HG02973 (cell line): ENCODE measurements around the gene IL1R2.

ENCODE experiments used
- ATAC-seq: cut with Tn5 transposase; IDR thresholded peaks from one replicate; pipeline ENCODE4 v1.9.1; 2021; ENCODE audit warnings: moderate library complexity; ENCODE audit not compliant: unreplicated experiment

Gene IL1R2

DNA sequence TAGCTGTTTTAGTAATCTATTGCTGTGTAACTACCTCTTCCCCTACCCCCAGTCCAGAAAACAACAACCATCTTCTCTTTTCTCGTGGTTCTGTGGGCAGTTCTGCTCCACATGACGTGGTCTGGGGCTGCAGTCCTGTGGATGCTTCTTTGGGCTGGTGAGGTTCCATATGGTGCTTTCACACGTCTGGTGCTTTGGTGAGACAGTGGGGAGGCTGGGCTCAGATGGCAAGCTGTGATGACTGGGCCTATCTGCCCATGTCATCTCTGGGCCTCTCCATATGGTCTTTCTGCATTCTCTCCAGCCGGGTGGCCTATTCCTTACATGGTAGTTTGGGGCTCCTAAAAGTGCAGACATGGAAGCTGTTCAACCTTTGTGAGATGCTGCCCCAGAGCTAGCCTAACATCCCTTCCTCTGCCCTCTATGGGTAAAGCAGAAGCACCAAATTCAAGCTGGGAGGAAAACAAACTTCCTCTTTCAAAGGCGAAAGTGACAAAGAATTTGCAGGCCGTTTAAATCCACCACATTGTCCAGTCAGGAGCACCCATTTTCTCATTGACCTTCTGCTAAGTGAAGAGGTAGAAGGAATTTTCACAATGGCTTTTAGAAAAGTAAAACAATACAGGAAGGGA, 82.5 kb downstream of the IL1R2 start:
- no peak for ATAC-seq

DNA sequence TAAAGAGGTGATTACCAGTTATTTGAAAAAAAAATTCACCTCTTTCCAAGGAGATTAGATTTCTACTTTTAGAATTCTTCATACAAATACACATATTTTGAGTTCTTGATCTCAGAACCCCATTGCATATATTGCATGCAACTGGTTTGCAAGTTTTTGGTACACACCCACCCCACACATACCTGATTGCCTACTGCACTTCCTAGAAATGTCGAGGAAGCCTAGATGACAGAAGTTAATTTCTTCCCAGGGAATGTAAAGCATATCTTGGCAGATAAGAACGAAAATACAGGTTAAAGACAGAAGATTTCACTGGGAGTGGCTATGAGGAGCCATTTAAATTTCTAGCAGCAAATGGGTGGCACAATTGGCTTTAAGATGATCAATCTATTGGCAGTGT, 83.7 kb downstream of the IL1R2 start:
- no peak for ATAC-seq

DNA sequence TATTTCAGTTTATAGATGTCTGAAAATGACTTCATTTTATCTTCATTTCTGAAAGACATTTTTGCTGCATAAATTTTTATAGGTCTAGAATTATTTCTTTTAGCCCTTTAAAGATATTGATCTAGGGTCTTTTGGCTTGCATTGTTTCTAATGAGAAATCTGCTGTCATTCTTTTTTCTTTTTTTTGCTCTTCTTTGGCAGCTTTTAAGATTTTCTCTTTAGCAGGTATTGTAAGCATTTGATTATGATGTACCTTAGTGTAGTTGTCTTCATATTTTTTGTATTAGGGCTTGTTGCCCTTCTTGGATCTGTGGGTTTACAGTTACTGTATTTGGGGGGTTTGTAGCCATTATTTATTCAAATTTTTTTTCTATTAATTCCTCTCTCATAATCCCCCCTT, 84.8 kb downstream of the IL1R2 start:
- ATAC-seq, result no peak
